SH-SY5Y (cell line): Measurements from ENCODE around the gene RNF8.

ENCODE experiments used
- GATA2 ChIP-seq: IDR thresholded peaks from 2 replicates; pipeline ENCODE4 v1.6.1; 2011; ENCODE audit warnings: mild to moderate bottlenecking, low read depth, low read length
- GATA3 ChIP-seq: IDR thresholded peaks from 2 replicates; pipeline ENCODE4 v1.6.1; 2011; ENCODE audit warnings: low read depth, mild to moderate bottlenecking, low read length, moderate library complexity

DNA sequence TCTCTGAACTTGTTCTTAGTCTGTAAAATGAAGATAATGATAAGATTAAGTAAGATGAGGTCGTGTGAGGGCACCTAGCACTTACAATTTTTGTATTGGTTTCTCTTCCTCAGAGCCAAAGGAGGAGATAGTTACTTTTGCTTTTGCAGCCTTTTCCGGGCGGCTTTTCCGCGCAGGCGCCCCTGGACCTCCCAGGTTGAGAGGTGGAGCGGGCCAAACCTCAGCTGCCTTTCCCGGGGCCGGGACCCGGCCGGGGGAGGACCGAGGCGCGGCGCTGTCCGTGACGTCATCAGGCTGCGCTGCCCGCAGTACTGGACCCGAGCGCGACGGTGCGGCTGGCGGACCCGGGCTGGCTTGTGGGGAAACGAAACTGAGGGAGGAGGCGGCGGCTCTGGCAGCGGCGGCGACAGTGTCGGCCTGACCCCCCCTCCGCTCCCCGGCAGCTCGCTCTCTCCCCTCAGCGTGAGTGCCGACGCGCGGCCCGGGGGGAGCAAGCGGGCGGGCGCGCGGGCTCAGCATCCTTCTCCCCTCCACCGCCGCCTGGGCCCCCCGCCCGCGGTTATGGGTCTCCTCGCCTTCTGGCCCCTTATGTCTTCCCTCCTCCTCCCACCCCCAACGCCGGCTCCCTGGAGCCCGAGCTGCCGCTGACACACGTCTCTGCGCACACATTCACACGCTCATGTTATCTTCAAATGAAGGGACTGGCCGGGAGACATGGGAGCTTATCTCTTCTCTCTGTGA is 79.3 kb downstream of the RNF8 start, which contains the start of gene CMTR1:
- no peak for TF ChIP-seq GATA2
- TF ChIP-seq GATA3 = no peak
